GM19452 (cell line): ENCODE measurements around the gene MCTP1.

Experiments
- ATAC-seq: cut with Tn5 transposase; IDR thresholded peaks from one replicate; pipeline ENCODE4 v1.9.1; 2021; ENCODE audit not compliant: unreplicated experiment

The MCTP1 gene

DNA sequence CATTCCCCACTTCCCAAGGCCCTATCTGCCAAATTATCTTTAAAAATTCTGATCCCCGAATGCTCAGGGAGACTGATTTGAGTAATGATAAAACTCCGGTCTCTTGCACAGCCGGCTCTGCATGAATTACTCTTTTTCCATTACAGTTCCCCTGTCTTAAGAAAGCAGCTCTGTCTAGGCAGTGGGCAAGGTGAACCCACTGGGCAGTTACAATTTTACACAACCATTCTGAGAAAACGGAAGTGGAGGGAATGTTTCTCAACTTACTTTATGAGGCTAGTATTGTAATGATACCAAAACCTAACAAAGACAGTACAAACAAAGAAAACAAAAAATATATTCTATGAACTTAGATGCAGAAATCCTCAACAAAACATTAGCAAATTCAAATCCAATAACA is 100.0 kb downstream of the MCTP1 start:
- ATAC-seq: no peak

GRCh38 chr5:95181644-95182043 is 103.2 kb downstream of the MCTP1 start:
- no peak for ATAC-seq

DNA sequence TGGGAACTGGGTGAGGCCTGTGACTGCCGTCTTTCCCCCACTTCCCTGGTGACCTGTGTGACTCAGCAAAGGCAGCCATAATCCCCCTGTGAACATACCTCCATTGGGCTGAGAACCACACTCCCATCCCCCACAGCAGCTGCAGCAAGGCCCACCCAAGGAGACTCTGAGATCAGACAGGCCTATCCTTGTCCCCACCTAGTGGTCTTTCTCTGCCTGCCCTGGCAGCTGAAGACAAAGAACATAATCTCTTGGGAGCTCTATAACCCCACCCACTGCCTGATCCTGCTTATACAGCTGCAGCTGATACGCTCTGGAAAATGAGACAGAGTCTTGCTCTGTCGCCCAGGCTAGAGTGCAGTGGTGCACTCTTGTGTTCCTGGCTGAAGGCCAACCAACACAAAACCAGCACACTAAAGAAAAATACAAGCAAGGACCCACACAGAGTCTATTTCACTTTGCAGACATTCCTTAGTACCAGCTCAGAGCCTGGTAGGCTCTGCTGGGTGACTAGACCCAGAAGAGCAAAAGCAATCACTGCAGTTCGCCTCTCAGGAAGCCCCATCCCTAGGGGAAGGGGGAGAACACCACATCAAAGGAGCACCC is 106.7 kb downstream of the MCTP1 start:
- ATAC-seq: peak; percentile 54

DNA sequence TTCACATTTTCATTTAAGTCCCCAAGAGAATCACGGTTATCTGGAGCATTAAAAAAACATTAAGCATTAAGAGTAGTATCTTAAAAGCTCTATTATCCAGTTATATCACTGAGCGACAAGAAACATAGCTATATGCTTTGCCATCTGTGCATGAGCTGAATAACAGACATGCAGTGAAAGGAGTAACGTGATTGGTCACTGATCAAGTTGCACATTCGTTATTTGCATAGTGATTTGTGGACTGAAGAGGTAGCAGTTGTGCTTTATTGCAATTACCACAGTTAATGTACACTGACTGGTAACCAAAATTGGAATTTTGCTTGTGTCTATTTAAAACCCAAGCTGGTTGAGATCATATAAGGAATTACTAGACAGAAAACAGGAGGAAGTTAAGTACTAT is 107.4 kb downstream of the MCTP1 start:
- no peak for ATAC-seq

DNA sequence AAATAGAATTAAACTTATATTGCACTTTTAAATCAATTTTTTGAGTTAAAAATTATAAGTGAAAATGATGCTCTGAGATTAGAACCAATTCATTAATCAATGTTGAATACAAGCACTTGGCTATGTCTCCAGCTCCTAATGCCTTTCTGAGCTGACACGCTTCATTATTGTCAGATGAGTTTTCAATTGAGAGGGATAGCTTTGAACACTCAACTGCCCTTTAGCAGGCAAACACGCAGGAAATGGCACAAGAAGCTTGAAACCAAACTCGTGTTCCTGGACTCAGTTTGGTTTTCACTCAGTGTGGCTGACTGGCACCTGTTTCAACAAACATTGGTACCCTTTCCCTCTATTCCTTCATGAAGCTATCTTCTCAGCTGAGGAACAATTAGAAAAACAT is 109.8 kb downstream of the MCTP1 start:
- ATAC-seq: no peak

DNA sequence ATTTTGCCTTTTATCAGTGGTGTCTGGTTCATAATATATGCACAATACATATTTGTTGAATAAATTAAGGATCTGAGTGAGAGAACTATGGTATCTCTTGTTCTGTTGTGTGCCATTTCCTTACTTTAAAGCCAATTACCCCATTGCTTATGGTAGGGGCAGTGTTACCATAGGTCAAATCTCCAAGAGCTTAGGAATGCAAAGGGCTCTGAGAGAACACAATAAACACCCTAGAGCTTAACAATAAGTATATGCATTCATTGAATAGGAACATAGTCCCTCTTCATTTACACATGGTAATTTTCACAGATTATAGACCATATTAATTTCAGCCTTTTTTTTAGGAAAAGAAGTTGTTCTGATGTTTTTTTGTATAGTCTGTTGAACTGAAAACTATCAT is 112.2 kb downstream of the MCTP1 start:
- ATAC-seq: no peak

DNA sequence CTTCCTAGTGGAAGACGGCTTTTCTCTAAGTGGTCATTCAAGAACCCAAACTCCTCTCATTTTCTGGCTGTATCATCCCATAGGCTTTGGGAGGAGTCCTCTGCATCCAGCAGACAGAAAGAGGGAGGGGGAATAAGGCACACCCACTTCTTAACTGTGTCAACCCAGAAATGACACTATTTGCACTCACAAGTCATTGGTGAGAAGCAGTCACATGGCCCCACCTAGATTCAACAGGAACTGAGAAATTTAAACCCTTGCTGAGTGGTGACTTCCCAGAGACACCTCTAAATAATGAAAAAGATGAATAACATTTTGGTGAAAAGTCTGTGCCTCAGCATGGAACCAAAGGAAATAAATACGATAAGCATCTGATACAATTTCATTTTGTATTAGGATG is 120.0 kb downstream of the MCTP1 start:
- no peak for ATAC-seq

- ATAC-seq: no peak
Observed at GRCh38 chr5:95163079-95163478, 121.8 kb downstream of the MCTP1 start.

DNA sequence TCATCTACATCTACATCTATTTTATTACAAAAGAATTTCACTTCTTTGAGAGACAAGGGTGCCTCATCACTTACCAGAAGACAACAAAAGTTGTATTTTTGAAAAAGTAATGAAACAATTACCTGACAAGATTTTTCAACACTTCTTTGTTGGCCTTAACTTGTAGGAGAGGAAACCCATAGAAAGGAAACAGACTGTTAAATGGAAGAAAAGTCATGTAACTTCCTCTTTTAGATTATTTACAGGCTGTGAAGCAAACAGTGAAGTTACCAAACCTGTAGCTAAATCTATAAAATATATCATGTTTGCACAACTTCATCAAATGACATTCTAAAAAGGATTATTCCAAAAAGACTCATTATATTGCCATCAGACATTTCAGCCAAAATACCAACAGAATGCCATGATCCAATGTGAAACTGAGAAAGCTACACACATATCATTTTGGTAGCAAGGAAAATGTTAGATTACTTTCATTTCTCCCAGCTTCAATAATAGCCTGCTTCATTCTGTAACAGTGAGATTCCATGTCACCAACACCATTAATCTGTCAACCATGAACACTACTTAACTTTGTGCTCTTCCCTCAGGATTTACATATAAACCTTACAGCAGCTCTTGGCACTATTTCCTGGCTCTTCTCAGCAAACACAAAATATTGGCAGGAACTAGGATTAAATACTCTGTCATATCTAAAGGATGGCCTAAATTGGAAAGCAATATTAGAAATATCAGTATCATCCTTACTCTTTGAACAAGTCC is 122.5 kb downstream of the MCTP1 start:
- ATAC-seq: peak; percentile 56

- ATAC-seq: no peak
Observed at GRCh38 chr5:95159603-95160002, 125.3 kb downstream of the MCTP1 start.

DNA sequence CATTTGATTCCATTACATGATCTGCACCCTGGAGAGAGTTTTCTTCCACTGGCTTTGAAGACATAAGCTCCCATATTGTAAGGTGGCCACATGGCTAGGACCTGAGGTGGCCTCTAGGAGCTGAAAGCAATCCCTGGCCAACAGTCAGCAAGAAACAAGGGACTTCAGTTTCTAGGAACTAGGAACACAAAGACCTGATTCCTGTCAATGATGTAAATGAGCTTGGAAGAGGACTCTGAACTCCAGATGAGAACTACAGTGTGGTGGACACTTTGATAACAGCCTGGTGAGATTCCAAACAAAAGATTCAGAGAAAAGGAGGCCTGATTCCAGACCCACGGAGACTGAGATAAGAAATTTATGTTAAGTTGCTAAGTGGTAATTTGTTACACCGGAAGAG is 129.0 kb downstream of the MCTP1 start:
- ATAC-seq: no peak

DNA sequence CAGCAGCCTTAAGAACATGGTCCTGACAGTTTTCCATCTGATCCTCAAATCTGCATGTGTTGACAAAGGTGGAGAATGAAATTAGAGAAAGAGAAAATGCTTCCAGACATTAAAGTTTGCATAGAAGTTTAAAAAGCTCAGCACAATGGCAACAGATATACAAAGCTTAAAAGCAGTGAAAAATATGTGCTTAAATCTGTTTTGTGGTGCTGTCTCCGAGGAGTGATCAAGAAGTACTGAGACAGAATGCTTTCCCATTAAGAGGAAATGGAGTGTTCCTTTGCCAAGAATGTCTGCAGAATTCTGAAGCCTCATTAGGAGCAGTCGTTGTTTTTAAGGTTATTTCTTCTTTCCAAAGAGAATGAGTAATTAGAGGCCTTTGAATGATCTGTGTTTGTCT is 131.4 kb downstream of the MCTP1 start:
- ATAC-seq: no peak

GRCh38 chr5:95152535-95152934 is 132.4 kb downstream of the MCTP1 start:
- no peak for ATAC-seq

GRCh38 chr5:95152131-95152530 is 132.8 kb downstream of the MCTP1 start:
- ATAC-seq: no peak

- ATAC-seq: no peak
Observed at GRCh38 chr5:95151694-95152093, 133.2 kb downstream of the MCTP1 start.

- no peak for ATAC-seq
Observed at GRCh38 chr5:95149387-95149786, 135.5 kb downstream of the MCTP1 start.

DNA sequence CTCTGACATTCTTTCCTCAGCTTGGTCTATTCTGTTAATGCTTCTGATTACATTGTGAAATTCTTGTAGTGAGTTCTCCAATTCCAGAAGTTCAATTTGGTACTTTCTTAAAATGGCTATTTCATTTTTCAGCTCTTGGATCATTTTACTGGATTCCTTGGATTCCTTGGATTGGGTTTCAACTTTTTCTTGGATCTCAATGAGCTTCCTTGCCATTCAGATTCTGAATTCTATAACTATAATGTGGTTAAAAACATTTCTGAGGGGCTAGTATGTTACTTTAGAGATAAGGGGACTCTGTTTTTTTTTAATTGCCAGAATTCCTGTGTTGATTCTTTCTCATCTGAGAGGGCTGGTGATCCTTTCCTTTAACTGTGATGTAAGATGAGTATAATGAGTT is 136.4 kb downstream of the MCTP1 start:
- ATAC-seq: no peak

DNA sequence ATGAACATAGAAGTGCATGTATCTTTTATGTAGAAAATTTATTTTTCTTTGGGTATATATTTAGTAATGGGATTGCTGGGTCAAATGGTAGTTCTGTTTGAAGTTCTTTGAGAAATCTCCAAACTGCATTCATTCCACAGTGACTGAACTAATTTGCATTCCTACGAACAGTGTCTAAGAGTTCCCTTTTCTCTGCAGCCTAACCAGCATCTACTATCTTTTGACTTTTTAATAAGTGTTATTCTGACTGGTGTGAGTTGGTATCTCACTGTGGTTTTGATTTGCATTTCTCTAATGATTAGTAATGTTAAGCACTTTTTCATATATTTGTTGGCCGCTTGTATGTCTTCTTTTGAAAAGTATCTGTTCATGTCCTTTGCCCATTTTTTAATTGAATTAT is 141.0 kb downstream of the MCTP1 start:
- peak; percentile 58 for ATAC-seq

- no peak for ATAC-seq
Observed at GRCh38 chr5:95142145-95142544, 142.7 kb downstream of the MCTP1 start.

- no peak for ATAC-seq
Observed at GRCh38 chr5:95141141-95141540, 143.8 kb downstream of the MCTP1 start.

DNA sequence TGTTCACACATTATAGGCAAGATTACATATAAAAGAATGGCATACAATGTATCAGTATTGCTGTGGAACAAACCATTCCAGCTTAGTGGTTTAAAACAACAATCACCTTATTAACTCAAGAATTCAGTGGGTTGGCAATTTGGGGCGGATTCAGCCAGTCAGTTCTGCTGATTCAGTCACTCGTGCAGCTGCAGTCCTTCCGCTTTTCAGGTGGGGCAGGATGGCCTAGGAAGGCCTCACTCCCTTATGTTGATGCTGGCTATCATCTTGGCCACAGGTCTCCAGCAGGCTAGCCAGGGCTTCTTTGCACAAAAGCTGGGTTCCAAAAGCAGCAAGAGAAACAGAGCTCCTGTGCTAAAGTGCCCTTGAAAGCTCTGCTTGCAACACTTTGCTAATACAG is 150.6 kb downstream of the MCTP1 start:
- ATAC-seq: no peak

GRCh38 chr5:95132096-95132495 is 152.8 kb downstream of the MCTP1 start:
- no peak for ATAC-seq

- no peak for ATAC-seq
Observed at GRCh38 chr5:95130941-95131340, 154.0 kb downstream of the MCTP1 start.
